Calu3 (cell line): ENCODE measurements around the gene CRX. TPM values are rescaled to one million over a fixed set of nuclear protein-coding genes. Genes with fewer than 3 reads are reported as not detected.
"Not testable (repeated sequence)": the region's sequence is repeated elsewhere in the genome, so short reads cannot be mapped to it uniquely, and the experiment has no call there.

Experiments used
- Bru-seq: library from RNA; stranded (reverse); fragments of 400-500 nt; gene quantifications from one replicate; lab custom pipeline; 2021; lab: Mats Ljungman, UMichigan
- BruChase-seq, 2 experiments: library from RNA; stranded (reverse); fragments of 400-500 nt; gene quantifications; one replicate each; lab custom pipeline; 2021; lab: Mats Ljungman, UMichigan
- BruUV-seq: library from RNA; stranded (reverse); fragments of 400-500 nt; replicated peaks from 2 replicates; lab custom pipeline; 2021; lab: Mats Ljungman, UMichigan
- CTCF ChIA-PET: fragments of 300-600 bp; sonication (Branson Sonifier 250); formaldehyde crosslinking; loops from one replicate; lab custom pipeline; 2022; ENCODE audit warnings: antibody characterized with exemption; lab: Charles Lee
- DNase-seq: peaks from one replicate; pipeline ENCODE4 v3.0.0; 2022
- H3K27ac Mint-ChIP-seq: one replicate; pipeline ENCODE4 v1.8.0; 2022; ENCODE audit warnings: mixed read lengths; ENCODE audit not compliant: unreplicated experiment
- H3K27me3 Mint-ChIP-seq: one replicate; pipeline ENCODE4 v1.8.0; 2022; ENCODE audit warnings: mixed read lengths; ENCODE audit not compliant: unreplicated experiment
- H3K36me3 Mint-ChIP-seq: one replicate; pipeline ENCODE4 v1.8.0; 2022; ENCODE audit warnings: mild to moderate bottlenecking, moderate library complexity, mixed read lengths; ENCODE audit not compliant: insufficient read depth, unreplicated experiment
- H3K4me1 Mint-ChIP-seq: one replicate; pipeline ENCODE4 v1.8.0; 2022; ENCODE audit warnings: mild to moderate bottlenecking, low read depth, mixed read lengths; ENCODE audit not compliant: unreplicated experiment
- H3K4me3 Mint-ChIP-seq: one replicate; pipeline ENCODE4 v1.8.0; 2022; ENCODE audit warnings: mild to moderate bottlenecking, low read depth, moderate library complexity, mixed read lengths; ENCODE audit not compliant: unreplicated experiment
- H3K9me3 Mint-ChIP-seq: one replicate; pipeline ENCODE4 v1.8.0; 2022; ENCODE audit warnings: low read depth, mixed read lengths; ENCODE audit not compliant: unreplicated experiment
- intact Hi-C: fragments of 100-400 bp; cut with micrococcal nuclease; formaldehyde crosslinking; loops from one replicate; pipeline ENCODE4 v1.10.0; 2022; ENCODE audit not compliant: unreplicated experiment
- long read RNA-seq: library from polyadenylated mRNA; stranded (forward); transcript quantifications from one replicate; pipeline ENCODE4 v2.0.0, GENCODE V29; 2022
- total RNA-seq: library from RNA; stranded (reverse); gene quantifications from 2 replicates; pipeline ENCODE4 v1.2.3, GENCODE V29; 2022
- TF ChIP-seq, protein P1 (sequence below): fragments of 200-600 bp; IDR thresholded peaks from one replicate; pipeline ENCODE4 v1.8.0; 2022; ENCODE audit warnings: antibody characterized with exemption; ENCODE audit not compliant: unreplicated experiment

Gene CRX
- not detected in 2 replicates for total RNA-seq
- not detected for Bru-seq, nascent RNA
- BruChase-seq, experiment 1, labeled RNA remaining after a 6-hour chase: not detected
- not detected for BruChase-seq, experiment 2, labeled RNA remaining after a 2-hour chase
- long read RNA-seq: 0 reads

DNA sequence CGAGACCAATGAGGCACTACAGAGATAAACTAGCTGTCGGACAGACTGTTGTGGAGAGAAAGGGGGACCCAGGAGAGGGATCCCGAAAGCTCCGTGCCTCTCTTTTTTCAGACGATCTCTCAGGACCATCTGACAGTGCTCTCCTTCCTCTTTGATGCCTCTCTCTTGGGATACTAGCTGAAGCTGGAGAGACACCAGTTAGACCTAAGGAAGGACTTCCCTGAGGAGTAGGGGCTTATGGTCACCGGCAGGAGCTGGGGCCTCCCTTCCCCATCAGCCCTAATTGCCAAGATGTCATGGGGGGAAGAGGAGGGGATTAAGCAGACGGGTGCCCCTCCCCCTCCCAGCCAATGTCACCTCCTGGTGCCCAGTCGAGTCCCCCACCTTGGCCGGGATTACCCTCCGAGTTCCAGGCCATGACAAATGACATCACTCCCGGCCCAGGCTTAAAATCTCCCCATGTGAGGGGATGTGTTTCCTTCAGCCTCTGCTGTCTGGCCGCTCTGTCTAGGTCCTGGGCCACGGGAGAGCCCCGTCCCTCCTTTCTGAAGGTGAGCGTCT lies at the start of gene CRX:
CRX (plus strand) TSS at position 478 of the 561 bp plus-strand sequence. CDS start 12,507 bp downstream, outside the sequence.
- TF ChIP-seq, protein P1, sequence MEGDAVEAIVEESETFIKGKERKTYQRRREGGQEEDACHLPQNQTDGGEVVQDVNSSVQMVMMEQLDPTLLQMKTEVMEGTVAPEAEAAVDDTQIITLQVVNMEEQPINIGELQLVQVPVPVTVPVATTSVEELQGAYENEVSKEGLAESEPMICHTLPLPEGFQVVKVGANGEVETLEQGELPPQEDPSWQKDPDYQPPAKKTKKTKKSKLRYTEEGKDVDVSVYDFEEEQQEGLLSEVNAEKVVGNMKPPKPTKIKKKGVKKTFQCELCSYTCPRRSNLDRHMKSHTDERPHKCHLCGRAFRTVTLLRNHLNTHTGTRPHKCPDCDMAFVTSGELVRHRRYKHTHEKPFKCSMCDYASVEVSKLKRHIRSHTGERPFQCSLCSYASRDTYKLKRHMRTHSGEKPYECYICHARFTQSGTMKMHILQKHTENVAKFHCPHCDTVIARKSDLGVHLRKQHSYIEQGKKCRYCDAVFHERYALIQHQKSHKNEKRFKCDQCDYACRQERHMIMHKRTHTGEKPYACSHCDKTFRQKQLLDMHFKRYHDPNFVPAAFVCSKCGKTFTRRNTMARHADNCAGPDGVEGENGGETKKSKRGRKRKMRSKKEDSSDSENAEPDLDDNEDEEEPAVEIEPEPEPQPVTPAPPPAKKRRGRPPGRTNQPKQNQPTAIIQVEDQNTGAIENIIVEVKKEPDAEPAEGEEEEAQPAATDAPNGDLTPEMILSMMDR: no peak
- no peak for DNase-seq
- Mint-ChIP-seq H3K27me3 (peaks cover 66% of the 10 kb centered on the region), H3K4me1 (no peaks in the 10 kb centered on the region), H3K9me3 (no peaks in the 10 kb centered on the region), H3K4me3 (no peak within 1 kb of the TSS), H3K36me3 (no peaks in the 10 kb centered on the region), H3K27ac (no peak within 1 kb of the TSS)
- intact Hi-C loops: no loop called here
- CTCF ChIA-PET: no interaction called here
- BruUV-seq: no TSS peak

DNA sequence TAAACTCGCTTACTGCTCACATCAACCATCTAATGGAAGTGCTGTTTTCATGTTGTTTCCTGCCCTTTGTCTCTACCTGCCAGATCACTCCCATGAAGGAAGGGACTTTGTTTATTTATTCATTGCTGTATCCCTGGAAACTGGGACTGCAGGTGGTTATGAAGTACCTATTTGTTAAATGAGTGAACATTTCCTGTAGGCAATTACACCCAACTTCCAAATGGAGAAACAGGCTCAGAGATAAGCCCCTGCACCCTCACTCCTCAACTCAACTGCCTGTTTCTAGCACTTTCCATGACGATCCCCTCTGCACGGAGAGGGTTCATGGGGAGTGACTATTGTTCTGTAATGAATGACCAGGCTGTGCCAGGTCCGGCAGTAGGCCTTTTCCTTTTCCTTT lies 45.2 kb upstream of the CRX start:
- peak overlapping the region; percentile 99 for H3K4me3 Mint-ChIP-seq

DNA sequence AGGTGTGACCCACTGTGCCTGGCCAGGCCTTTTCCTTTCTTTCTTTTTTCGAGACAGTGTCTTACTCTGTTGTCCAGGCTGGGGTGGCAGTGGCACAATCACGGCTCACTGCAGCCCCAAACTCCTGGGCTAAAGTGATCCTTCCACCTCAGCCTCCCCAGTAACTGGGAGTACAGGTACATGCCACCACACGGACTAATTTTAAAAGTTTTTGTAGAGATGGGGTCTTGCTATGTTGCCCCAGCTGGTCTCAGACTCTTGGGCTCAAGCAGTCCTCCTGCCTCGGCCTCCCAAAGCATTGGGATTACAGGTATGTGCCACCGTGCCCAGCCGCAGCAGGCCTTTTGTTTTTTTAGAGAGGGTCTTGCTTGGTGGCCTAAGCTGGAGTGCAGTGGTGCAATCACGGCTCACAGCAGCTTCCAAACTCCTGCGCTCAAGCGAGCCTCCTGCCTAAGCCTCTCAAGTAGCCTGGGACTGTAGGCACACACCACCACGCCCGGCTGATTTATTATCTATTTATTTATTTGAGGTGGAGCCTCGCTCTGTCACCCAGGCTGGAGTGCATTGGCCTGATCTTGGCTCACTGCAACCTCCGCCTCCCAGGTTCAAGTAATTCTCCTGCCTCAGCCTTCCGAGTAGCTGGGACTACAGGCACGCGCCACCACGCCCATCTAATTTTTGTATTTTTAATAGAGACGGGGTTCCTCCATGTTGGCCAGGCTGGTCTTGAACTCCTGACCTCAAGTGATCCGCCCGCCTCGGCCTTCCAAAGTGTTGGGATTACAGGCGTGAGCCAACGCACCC lies 44.3 kb upstream of the CRX start:
- H3K9me3 Mint-ChIP-seq, H3K27me3 Mint-ChIP-seq, DNase-seq, intact Hi-C loops: not testable (repeated sequence)
- Mint-ChIP-seq H3K36me3 (peaks cover 57% of the 10 kb centered on the region), H3K27ac (peak overlapping the region; percentile 99), H3K4me1 (peaks cover 47% of the 10 kb centered on the region), H3K4me3 (peak overlapping the region; percentile 99)
- CTCF ChIA-PET: interaction anchor here (0.9 kb wide), 1 partner anchor 64 kb away, joined by 3 read pairs; the partner anchor contains the start of gene EHD2
- TSS peak; percentile 89 for BruUV-seq

More for the DNA sequence above, 45.2 kb upstream of the CRX start:
- peak overlapping the region; percentile 99 for H3K27ac Mint-ChIP-seq
- peaks cover 48% of the 10 kb centered on the region for H3K36me3 Mint-ChIP-seq
- CTCF ChIA-PET: interaction anchor here (0.5 to 0.7 kb wide), 4 partner anchors 11 to 349 kb away, joined by 3 to 11 read pairs (median 6); no protein-coding TSS in a partner anchor
- no TSS peak for BruUV-seq
- TF ChIP-seq, protein P1: no peak
- intact Hi-C loops: no loop called here
- H3K9me3 Mint-ChIP-seq: no peaks in the 10 kb centered on the region
- DNase-seq: peak; percentile 39
- peaks cover 44% of the 10 kb centered on the region for H3K4me1 Mint-ChIP-seq
- no peaks in the 10 kb centered on the region for H3K27me3 Mint-ChIP-seq

DNA sequence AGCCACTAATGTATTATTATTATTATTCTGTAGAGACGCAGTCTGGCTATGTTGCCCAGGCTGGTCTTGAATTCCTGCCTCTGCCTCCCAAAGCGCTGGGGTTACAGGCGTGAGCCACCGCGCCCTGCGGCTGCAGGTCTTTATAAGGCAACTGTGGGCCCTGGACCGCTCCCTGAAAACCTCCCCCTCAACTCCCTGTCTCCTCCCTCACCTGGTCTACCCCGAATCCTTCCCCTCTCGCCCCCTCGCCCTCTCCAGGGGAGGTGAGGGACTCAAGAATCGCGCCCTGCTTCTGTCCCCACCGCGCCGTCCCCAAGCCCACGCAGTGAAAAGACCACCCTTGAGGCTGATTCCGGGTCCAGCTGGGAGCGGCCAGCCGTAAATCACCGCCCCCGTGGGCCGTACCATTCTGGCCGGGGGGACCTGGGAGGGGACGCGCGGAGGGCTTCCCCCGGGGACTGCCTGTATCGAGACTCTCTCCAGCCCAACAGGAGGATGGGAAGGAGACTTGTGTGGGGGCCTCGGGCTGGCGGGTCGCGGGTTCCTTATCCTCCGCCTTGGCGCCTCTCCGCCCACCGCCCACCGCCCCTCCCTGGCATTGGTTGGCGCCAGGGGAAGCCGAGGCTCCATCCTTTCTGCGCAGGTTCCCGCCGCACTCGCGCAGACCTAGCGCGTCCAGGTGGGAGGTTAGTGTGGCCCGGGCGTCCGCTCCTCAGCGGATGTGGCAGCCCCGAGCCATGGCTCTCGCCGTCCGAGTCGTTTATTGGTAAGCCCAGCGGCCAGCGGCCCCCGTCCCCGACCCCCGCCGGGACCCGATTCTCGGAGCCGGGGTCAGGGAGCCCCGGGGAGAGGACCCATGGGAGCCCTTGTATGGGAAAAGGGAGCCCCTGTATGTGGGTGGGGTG lies 43.4 kb upstream of the CRX start, which contains the start of gene SELENOW:
SELENOW (plus strand) TSS at position 655 of the 905 bp plus-strand sequence; CDS start at position 738, 83 bp downstream.
- peak within 1 kb of the TSS; percentile 99 for H3K4me3 Mint-ChIP-seq
- peaks cover 47% of the 10 kb centered on the region for H3K4me1 Mint-ChIP-seq
- CTCF ChIA-PET: interaction anchor here (0.9 to 1.1 kb wide), 2 partner anchors 12 to 65 kb away, joined by 3 read pairs; partner anchors contain the start of gene EHD2
- BruUV-seq: no TSS peak
- peak; percentile 90 for DNase-seq
- no peaks in the 10 kb centered on the region for H3K9me3 Mint-ChIP-seq
- H3K27ac Mint-ChIP-seq: peak within 1 kb of the TSS; percentile 99
- intact Hi-C loops: no loop called here
- H3K36me3 Mint-ChIP-seq: peaks cover 66% of the 10 kb centered on the region
- TF ChIP-seq, protein P1: no peak
- H3K27me3 Mint-ChIP-seq: no peaks in the 10 kb centered on the region
